GM12872 (cell line): ENCODE results near the gene SLC46A1.

Experiments used
- TF ChIP-seq, protein P1 (sequence below): IDR thresholded peaks from 3 replicates; pipeline ENCODE4 v1.5.1; 2011; ENCODE audit warnings: low read depth, mild to moderate bottlenecking, low read length, moderate library complexity; ENCODE audit not compliant: insufficient read depth

The SLC46A1 gene

GRCh38 chr17:28405632-28406472 is at the start of gene SLC46A1:
Gene SLC46A1 (minus strand): TSS chr17:28406212. CDS start chr17:28406114, 98 bp downstream.
- TF ChIP-seq, protein P1, sequence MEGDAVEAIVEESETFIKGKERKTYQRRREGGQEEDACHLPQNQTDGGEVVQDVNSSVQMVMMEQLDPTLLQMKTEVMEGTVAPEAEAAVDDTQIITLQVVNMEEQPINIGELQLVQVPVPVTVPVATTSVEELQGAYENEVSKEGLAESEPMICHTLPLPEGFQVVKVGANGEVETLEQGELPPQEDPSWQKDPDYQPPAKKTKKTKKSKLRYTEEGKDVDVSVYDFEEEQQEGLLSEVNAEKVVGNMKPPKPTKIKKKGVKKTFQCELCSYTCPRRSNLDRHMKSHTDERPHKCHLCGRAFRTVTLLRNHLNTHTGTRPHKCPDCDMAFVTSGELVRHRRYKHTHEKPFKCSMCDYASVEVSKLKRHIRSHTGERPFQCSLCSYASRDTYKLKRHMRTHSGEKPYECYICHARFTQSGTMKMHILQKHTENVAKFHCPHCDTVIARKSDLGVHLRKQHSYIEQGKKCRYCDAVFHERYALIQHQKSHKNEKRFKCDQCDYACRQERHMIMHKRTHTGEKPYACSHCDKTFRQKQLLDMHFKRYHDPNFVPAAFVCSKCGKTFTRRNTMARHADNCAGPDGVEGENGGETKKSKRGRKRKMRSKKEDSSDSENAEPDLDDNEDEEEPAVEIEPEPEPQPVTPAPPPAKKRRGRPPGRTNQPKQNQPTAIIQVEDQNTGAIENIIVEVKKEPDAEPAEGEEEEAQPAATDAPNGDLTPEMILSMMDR, result no peak

- TF ChIP-seq, protein P1, result no peak
Observed at GRCh38 chr17:28449859-28450258, 43.8 kb upstream of the SLC46A1 start.

DNA sequence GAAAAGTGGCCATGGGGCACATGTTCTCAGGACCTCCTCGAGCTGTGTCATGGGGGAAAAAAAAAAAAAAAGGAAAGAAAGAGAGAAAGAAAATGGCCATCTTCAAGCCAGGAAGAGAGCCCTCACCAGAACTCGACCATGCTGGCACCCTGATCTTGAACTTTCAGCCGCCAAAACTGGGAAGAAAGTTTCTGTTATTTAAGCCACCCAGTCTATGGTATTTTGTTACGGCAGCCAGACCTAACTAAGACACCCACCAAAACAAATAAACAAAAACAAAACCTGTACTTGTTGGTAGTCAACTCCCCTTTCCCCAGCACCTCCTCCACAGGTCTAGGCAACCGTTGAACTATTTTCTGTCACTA is 41.4 kb upstream of the SLC46A1 start:
- TF ChIP-seq, protein P1, result no peak

- TF ChIP-seq, protein P1, result no peak
Observed at GRCh38 chr17:28446716-28447395, 40.8 kb upstream of the SLC46A1 start.

DNA sequence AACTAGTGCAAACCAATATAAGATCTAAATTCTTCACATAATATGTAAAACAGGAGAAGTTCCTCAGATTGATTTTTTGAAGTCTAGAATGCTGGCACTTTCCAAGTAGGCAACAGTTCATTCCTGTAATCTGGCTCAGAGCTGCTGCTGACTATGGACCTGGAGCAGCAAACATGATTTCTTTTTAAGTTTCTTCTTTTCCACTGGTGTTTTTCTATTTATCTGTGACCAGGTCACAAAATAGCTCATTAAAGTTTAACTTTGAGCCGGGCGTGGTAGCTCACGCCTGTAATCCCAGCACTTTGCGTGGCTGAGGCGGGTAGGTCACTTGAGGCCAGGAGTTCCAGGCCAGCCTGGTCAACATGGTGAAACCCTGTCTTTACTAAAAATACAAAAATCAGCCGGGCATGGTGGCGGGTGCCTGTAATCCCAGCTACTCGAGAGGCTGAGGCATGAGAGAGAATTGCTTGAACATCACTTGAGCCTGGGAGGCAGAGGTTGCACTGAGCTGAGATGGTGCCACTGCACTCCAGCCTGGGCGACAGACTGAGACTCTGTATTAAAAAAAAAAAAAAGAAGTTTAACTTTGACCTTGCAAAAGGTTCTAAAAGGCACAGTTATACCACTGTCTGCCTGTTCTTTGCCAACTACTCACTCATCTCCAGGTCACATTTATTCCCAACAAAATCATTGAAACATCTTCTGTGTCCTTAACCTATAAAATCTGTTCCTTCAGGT is 38.1 kb upstream of the SLC46A1 start:
- TF ChIP-seq, protein P1, result no peak

DNA sequence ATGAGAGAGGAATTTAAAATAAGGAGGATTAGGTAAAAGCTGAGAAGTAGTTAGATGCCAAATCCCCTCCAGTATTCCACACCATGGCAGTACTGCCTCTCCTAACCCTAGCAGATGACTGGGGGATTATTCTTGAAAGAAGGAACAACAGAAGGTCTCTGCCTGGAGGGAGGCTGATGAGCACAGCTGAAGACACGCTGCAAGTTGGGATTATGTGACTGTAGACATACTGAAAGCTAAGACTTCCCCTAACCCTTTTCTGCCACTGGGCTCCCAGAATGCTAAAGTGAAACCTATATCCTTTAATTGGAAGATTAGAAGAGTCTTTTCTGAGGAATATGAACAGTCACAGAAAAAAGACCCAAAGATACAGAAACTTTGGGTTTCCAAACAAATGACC is 27.7 kb upstream of the SLC46A1 start:
- TF ChIP-seq, protein P1, result no peak

DNA sequence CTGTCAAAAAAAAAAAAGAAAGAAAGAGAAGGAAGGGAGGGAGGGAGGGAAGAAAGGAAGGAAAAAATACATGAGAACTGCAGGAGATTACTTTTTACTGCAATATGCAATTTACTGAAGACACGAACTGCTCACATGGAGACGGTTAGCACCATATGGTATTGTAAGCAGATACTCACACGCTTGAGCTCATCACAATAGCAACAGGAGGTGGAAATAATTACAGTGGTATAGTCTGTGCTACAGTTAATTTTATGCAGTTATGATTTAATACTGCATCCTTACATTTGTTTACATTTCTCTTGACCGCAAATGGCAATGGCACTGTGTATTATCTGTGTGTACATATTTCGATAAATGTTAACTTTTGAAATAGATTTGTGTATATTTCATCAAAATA is 21.4 kb upstream of the SLC46A1 start:
- TF ChIP-seq, protein P1, result no peak
